Lung (tissue), 12 donors: Measurements from ENCODE around the gene ADAMTS2. TPM values are rescaled to one million over a fixed set of nuclear protein-coding genes. Genes with fewer than 3 reads are reported as not detected.

Source experiments
- ATAC-seq: fragments of 200-7000 bp; cut with Tn5 transposase; one replicate; pipeline ENCODE4 v1.9.1; 2020; ENCODE audit warnings: moderate number of reproducible peaks; ENCODE audit not compliant: insufficient read depth, low FRiP score
- DNase-seq, 3 donors: peaks; one replicate each; pipeline ENCODE4 v3.0.0-alpha.2; 2013 to 2017
- H3K27ac ChIP-seq, 2 donors: one replicate each; pipeline ENCODE4 v1.5.1; 2013; ENCODE audit warnings: mild to moderate bottlenecking in 2 of 2, moderate library complexity in 2 of 2, control low read depth in 1 of 2, inconsistent platforms in 1 of 2, low read depth in 1 of 2, low read length in 1 of 2
- H3K27me3 ChIP-seq, 3 donors: one replicate each; pipeline ENCODE4 v1.5.1; 2013; ENCODE audit warnings: low read length in 2 of 3; ENCODE audit not compliant: control insufficient read depth in 3 of 3, insufficient read depth in 3 of 3
- H3K36me3 ChIP-seq, 4 donors: one replicate each; pipeline ENCODE4 v1.5.1; 2013; ENCODE audit warnings: low read length in 4 of 4, mild to moderate bottlenecking in 1 of 4, moderate library complexity in 1 of 4; ENCODE audit not compliant: control insufficient read depth in 4 of 4, insufficient read depth in 4 of 4
- H3K4me1 ChIP-seq, 5 donors: one replicate each; pipeline ENCODE4 v1.5.1; 2013; ENCODE audit warnings: low read length in 5 of 5, mild to moderate bottlenecking in 2 of 5, moderate library complexity in 1 of 5; ENCODE audit not compliant: control insufficient read depth in 5 of 5, insufficient read depth in 5 of 5
- H3K4me3 ChIP-seq: one replicate; pipeline ENCODE4 v1.5.1; 2013; ENCODE audit warnings: mild to moderate bottlenecking, control low read depth, moderate library complexity
- H3K9ac ChIP-seq, 2 donors: one replicate each; pipeline ENCODE4 v1.5.1; 2013; ENCODE audit warnings: low read length in 2 of 2, control low read depth in 1 of 2; ENCODE audit not compliant: insufficient read depth in 1 of 2
- H3K9me3 ChIP-seq, 4 donors: one replicate each; pipeline ENCODE4 v1.5.1; 2013; ENCODE audit warnings: low read length in 3 of 4, mild to moderate bottlenecking in 1 of 4, moderate library complexity in 1 of 4; ENCODE audit not compliant: control insufficient read depth in 4 of 4, insufficient read depth in 3 of 4
- WGBS, 2 donors: extraction: QIAGEN DNeasy Blood & Tissue Kit; methylation state at CpG; one replicate each; pipeline ENCODE4 v1.1.7; 2013; 5-methylcytosine and 5-hydroxymethylcytosine counted together
- polyA plus RNA-seq, 2 donors: library from polyadenylated mRNA; stranded (reverse); fragments of 200-250 nt; gene quantifications; one replicate each; pipeline ENCODE4 v1.2.1, GENCODE V29; 2013
- total RNA-seq, 2 donors: library from RNA; depleted of rRNA in 1 of 2; stranded (reverse); fragments of >200 nt in 1 of 2; gene quantifications; one replicate each; pipeline ENCODE4 v1.2.1, GENCODE V29; 2014 to 2021
- TF ChIP-seq, protein P1 (sequence below): IDR thresholded peaks from 2 replicates; pipeline ENCODE4 v1.5.1; 2012; ENCODE audit warnings: mild to moderate bottlenecking; ENCODE audit errors: control extremely low read depth, extremely low read depth
- donor health status: control.
- donor health status: control.
- donor health status: Bipolar disorder and iron deficiency.
- donor health status: healthy.
- donor health status: DM: yes; HTN: yes; CAD: no.

Gene ADAMTS2
- total and polyA plus RNA-seq, 4 donors: 9.3 to 45.5 (median 28.7) TPM

DNA sequence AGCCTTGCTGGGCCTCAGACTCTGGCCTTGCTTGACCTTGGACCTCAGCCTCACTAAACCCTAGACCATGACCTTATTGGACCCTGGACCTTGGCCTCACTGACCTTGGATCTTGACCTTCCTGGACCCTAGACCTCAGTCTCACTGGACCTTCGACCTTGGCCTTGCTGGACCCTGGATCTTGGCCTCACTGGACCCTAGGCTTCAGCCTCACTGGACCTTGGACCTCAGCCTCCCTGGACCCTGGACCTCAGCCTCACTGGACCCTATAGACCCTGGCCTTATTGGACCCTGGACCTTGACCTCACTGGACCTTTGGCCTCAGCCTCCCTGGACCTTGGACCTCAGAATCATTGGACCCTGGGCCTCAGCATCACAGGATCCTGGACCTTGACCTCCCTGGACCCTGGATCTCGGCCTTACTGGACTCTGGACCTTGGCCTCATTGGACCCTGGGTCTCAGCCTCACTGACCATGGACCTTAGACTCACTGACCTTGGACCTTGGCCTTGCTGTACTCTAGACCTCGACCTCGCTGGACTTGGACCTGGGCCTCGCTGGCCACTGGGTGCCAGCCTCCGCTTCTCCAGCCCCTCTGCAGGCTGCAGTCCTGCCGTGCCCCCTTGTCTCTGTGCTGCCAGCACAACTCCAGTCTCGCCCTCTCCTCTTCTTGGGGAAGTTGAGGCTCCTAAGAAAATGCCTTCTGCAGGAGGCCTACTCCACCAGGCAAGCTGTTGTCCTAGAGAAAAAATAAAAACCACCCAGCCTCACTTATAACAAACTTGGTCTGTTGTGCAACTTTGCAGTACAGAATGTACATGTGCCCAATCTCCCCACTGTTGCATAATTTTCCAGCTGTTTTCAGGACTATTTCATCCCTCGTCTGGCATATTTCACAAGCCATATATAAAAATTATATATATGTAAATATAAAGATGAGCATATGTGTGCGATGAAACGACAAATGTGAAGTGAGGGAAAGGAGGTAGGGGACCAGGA lies 11.0 kb upstream of the ADAMTS2 start:
- no peak overlapping the region for H3K4me3 ChIP-seq
- peak; percentile 27 for ATAC-seq
- H3K27ac ChIP-seq: peak overlapping the region in 1 of 2 donors; percentile 87
- WGBS, 2 donors: 70 to 72% methylated on average over 11 of the region's 11 CpGs
- DNase-seq: peak; percentile 56 to 97 (median 92)
- H3K9ac ChIP-seq: no peak overlapping the region
- H3K9me3 ChIP-seq: peaks cover 0 to 5% (median under 1%) of the 10 kb centered on the region in 4 donors
- H3K27me3 ChIP-seq: peaks cover 0 to 5% (median 0%) of the 10 kb centered on the region in 3 donors
- peaks cover 0 to 31% (median 18%) of the 10 kb centered on the region in 5 donors for H3K4me1 ChIP-seq
- H3K36me3 ChIP-seq: no peaks in the 10 kb centered on the region
- TF ChIP-seq, protein P1, sequence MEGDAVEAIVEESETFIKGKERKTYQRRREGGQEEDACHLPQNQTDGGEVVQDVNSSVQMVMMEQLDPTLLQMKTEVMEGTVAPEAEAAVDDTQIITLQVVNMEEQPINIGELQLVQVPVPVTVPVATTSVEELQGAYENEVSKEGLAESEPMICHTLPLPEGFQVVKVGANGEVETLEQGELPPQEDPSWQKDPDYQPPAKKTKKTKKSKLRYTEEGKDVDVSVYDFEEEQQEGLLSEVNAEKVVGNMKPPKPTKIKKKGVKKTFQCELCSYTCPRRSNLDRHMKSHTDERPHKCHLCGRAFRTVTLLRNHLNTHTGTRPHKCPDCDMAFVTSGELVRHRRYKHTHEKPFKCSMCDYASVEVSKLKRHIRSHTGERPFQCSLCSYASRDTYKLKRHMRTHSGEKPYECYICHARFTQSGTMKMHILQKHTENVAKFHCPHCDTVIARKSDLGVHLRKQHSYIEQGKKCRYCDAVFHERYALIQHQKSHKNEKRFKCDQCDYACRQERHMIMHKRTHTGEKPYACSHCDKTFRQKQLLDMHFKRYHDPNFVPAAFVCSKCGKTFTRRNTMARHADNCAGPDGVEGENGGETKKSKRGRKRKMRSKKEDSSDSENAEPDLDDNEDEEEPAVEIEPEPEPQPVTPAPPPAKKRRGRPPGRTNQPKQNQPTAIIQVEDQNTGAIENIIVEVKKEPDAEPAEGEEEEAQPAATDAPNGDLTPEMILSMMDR: no peak

DNA sequence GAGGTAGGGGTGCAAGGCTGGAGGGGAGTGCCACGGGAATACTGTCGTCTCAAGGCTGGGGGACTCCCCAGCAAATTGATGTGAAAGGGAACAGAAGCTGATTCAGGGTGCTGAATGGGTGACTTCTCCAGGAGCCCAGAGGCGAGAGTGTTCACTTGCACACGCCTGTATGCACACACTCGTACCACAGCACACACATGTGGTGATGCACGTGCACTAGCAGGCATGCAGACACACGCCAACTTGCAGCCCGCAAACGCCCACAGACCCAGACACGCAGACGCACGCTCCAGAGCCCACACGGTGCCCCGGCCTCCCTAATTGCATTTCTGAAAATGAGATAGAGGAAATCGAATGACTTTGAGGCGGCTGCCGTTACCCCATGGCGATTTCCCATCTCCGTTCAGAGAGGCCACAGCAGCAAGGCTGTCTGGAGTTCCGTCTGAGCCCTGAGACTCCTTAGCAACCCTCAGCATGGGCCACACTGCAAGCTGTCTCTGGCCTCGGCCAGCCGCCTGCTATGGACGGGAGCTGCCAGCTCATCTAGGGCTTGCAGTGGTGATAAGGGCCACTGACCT lies 9.1 kb upstream of the ADAMTS2 start:
- Histone ChIP-seq H3K9ac (no peak overlapping the region), H3K36me3 (no peaks in the 10 kb centered on the region), H3K9me3 (peaks cover 0 to 5% (median 0%) of the 10 kb centered on the region in 4 donors), H3K27ac (no peak overlapping the region), H3K27me3 (peaks cover 0 to 8% (median 0%) of the 10 kb centered on the region in 3 donors), H3K4me3 (no peak overlapping the region), H3K4me1 (peaks cover 0 to 31% (median 18%) of the 10 kb centered on the region in 5 donors)
- 78 to 86% methylated on average over 23 of the region's 23 CpGs for WGBS, 2 donors
- DNase-seq (no peak), ATAC-seq (no peak)
- TF ChIP-seq, protein P1: no peak

DNA sequence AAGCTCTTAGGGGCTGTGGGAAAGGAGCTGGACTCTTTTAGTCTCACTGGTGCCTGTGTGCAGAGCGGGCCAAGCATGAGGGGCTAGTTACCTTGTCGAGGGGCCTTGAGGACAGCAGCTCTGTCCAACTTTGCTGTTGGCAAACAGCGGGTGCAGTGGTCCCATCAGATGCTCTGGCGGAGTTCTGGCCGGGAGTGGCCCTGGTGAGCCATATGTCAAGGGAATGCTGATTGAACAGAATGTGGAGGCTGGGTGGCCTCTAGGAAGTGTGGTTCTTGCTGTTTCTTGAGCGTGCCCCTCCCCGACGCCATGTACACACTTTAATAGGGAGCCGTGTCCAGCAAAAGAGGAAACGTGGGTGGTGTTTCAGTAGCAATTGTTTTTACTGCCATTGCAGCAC lies 3.6 kb upstream of the ADAMTS2 start:
- Histone ChIP-seq H3K27ac (no peak overlapping the region), H3K9me3 (peaks cover 0 to 3% (median 0%) of the 10 kb centered on the region in 4 donors), H3K4me3 (no peak overlapping the region), H3K36me3 (no peaks in the 10 kb centered on the region), H3K4me1 (peaks cover 0 to 11% (median 5%) of the 10 kb centered on the region in 5 donors), H3K27me3 (peaks cover 3 to 29% (median 6%) of the 10 kb centered on the region in 3 donors), H3K9ac (no peak overlapping the region)
- TF ChIP-seq, protein P1: no peak
- DNase-seq (no peak), ATAC-seq (no peak)
- WGBS, 2 donors: 53 to 57% methylated on average over 10 of the region's 10 CpGs
